ENCODE results near the gene ANKRD66. TPM values are rescaled to one million over a fixed set of nuclear protein-coding genes. Genes with fewer than 3 reads are reported as not detected.

The ANKRD66 gene
- total and polyA plus RNA-seq, 4 donors, result not detected

DNA sequence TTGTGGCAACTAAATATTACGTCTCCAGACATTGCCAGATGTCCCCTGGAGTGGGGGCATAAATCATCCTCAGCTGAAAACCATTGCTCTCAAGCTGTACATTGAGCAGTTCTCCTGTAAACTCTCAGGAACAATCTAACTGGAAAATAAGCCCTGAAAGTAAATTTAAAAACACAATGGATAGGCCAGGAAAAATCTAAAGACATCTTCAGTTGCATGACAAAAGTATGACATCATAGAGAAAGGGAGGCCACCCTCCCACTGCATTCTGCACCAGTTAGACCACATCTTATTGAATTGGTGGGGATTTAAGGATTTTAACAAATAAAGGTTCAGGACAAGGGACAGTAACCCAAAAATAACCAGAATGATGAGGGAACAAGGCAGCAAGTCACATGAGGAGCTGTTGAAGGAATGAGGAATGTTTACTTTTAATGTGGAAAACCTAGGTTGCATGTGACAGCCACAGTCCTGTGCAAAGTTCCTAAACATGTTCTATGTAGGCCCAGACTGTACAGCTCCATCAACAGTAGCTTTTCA, 16.9 kb upstream of the ANKRD66 start:
- Histone ChIP-seq H3K27ac (ENCODE audit: low read depth in 1 of 2, low read length in 2 of 2) (no peak overlapping the region), H3K4me3 (ENCODE audit: low read depth in 1 of 3, low read length in 3 of 3) (no peak overlapping the region), H3K9ac (ENCODE audit: low read depth in 1 of 2, low read length in 2 of 2) (no peak overlapping the region), H3K36me3 (ENCODE audit: control insufficient read depth in 4 of 4, insufficient read depth in 3 of 4, low read depth in 1 of 4, low read length in 3 of 4) (no peaks in the 10 kb centered on the region), H3K9me3 (ENCODE audit: control insufficient read depth in 4 of 4, low read length in 3 of 4) (no peaks in the 10 kb centered on the region), H3K4me1 (ENCODE audit: control insufficient read depth in 4 of 4, insufficient read depth in 4 of 4, low read length in 3 of 4) (peaks cover 2 to 4% (median 4%) of the 10 kb centered on the region in 4 donors), H3K27me3 (ENCODE audit: control insufficient read depth in 4 of 4, insufficient read depth in 4 of 4, low read length in 3 of 4) (peaks cover 0 to 2% (median under 1%) of the 10 kb centered on the region in 4 donors)
- whole genome bisulfite sequencing, result 85% methylated on average over 1 of the region's 1 CpG
- TF ChIP-seq RXRA (IDR thresholded peaks at IDR 0.05) (no peak), HNF4A (conservative IDR thresholded peaks at IDR 0.05) (no peak), YY1 (IDR thresholded peaks at IDR 0.05) (no peak), TAF1 (conservative IDR thresholded peaks at IDR 0.05) (no peak), SP1 (IDR thresholded peaks at IDR 0.05) (no peak), ATF3 (IDR thresholded peaks at IDR 0.05) (no peak), JUND (IDR thresholded peaks at IDR 0.05) (no peak), FOXA2 (IDR thresholded peaks at IDR 0.05) (no peak), HNF4G (IDR thresholded peaks at IDR 0.05) (no peak), RAD21 (IDR thresholded peaks at IDR 0.05) (no peak)
- TF ChIP-seq, protein P1, sequence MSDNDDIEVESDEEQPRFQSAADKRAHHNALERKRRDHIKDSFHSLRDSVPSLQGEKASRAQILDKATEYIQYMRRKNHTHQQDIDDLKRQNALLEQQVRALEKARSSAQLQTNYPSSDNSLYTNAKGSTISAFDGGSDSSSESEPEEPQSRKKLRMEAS (IDR thresholded peaks at IDR 0.05), result no peak
- TF ChIP-seq, protein P2, sequence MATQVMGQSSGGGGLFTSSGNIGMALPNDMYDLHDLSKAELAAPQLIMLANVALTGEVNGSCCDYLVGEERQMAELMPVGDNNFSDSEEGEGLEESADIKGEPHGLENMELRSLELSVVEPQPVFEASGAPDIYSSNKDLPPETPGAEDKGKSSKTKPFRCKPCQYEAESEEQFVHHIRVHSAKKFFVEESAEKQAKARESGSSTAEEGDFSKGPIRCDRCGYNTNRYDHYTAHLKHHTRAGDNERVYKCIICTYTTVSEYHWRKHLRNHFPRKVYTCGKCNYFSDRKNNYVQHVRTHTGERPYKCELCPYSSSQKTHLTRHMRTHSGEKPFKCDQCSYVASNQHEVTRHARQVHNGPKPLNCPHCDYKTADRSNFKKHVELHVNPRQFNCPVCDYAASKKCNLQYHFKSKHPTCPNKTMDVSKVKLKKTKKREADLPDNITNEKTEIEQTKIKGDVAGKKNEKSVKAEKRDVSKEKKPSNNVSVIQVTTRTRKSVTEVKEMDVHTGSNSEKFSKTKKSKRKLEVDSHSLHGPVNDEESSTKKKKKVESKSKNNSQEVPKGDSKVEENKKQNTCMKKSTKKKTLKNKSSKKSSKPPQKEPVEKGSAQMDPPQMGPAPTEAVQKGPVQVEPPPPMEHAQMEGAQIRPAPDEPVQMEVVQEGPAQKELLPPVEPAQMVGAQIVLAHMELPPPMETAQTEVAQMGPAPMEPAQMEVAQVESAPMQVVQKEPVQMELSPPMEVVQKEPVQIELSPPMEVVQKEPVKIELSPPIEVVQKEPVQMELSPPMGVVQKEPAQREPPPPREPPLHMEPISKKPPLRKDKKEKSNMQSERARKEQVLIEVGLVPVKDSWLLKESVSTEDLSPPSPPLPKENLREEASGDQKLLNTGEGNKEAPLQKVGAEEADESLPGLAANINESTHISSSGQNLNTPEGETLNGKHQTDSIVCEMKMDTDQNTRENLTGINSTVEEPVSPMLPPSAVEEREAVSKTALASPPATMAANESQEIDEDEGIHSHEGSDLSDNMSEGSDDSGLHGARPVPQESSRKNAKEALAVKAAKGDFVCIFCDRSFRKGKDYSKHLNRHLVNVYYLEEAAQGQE (IDR thresholded peaks at IDR 0.05), result no peak
- DNase-seq (ENCODE audit: low spot score), result no peak

DNA sequence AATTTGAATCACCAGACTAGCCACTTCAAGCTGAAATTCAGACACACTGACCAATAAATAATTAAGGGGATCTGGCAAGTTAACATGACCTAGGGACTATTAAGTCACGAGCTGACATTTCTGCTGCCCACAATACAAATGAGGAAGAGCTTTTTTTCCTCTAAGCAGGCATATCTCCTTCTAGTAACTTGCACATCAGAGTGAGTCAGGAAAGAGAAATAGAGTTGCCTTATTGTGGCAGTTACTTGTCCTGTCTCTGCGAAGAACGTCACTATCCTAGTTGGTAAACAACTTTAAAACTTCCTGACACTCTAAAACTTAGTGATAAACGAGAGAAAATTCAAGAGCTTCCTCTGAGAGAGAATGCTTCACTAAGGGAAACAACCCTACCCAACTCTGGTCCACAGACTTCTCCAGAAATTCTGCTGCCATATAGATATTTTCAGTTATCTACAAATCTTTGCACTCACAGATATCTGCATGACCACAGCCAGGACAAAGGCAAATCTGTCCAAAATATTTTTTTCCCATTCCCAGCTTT, 15.7 kb upstream of the ANKRD66 start:
- DNase-seq (ENCODE audit: low spot score), result no peak
- peaks cover 0 to 3% (median under 1%) of the 10 kb centered on the region in 4 donors for H3K27me3 ChIP-seq (ENCODE audit: control insufficient read depth in 4 of 4, insufficient read depth in 4 of 4, low read length in 3 of 4)
- no peak overlapping the region for H3K27ac ChIP-seq (ENCODE audit: low read depth in 1 of 2, low read length in 2 of 2)

More for the DNA sequence above, 15.7 kb upstream of the ANKRD66 start:
- Histone ChIP-seq H3K36me3 (ENCODE audit: control insufficient read depth in 4 of 4, insufficient read depth in 3 of 4, low read depth in 1 of 4, low read length in 3 of 4) (no peaks in the 10 kb centered on the region), H3K4me3 (ENCODE audit: low read depth in 1 of 3, low read length in 3 of 3) (no peak overlapping the region), H3K4me1 (ENCODE audit: control insufficient read depth in 4 of 4, insufficient read depth in 4 of 4, low read length in 3 of 4) (peaks cover 8 to 13% (median 13%) of the 10 kb centered on the region in 4 donors), H3K9me3 (ENCODE audit: control insufficient read depth in 4 of 4, low read length in 3 of 4) (no peaks in the 10 kb centered on the region), H3K9ac (ENCODE audit: low read depth in 1 of 2, low read length in 2 of 2) (no peak overlapping the region)
- no peak for TF ChIP-seq HNF4G (IDR thresholded peaks at IDR 0.05)
- TF ChIP-seq ATF3 (IDR thresholded peaks at IDR 0.05), result no peak
- TF ChIP-seq SP1 (IDR thresholded peaks at IDR 0.05), result no peak
- TF ChIP-seq RAD21 (IDR thresholded peaks at IDR 0.05), result no peak
- no peak for TF ChIP-seq ZBTB33 (IDR thresholded peaks at IDR 0.05)
- TF ChIP-seq GABPA (IDR thresholded peaks at IDR 0.05 in 1 of 2, conservative IDR thresholded peaks at IDR 0.05 in 1 of 2), result no peak
- TF ChIP-seq RXRA (IDR thresholded peaks at IDR 0.05), result no peak
- TF ChIP-seq CTCF (IDR thresholded peaks at IDR 0.05; ENCODE audit: low read depth, low read length, missing input control), result no peak
- TF ChIP-seq TAF1 (conservative IDR thresholded peaks at IDR 0.05), result no peak
- no peak for TF ChIP-seq YY1 (IDR thresholded peaks at IDR 0.05)
- no peak for TF ChIP-seq JUND (IDR thresholded peaks at IDR 0.05)
- TF ChIP-seq NR2F2 (IDR thresholded peaks at IDR 0.05), result no peak
- TF ChIP-seq, protein P2 (IDR thresholded peaks at IDR 0.05), result no peak
- TF ChIP-seq, protein P1 (IDR thresholded peaks at IDR 0.05), result no peak
- no peak for TF ChIP-seq FOXA2 (IDR thresholded peaks at IDR 0.05)
- no peak for TF ChIP-seq FOXA1 (IDR thresholded peaks at IDR 0.05)
- TF ChIP-seq EGR1 (IDR thresholded peaks at IDR 0.05; ENCODE audit: low read depth in 2 of 2), result no peak
- TF ChIP-seq HNF4A (conservative IDR thresholded peaks at IDR 0.05), result no peak
- WGBS, result 52% methylated on average over 4 of the region's 4 CpGs
